Left forelimb (tissue), 1 donor: ENCODE measurements around the gene KIAA1217.
"Not testable (repeated sequence)": the region's sequence is repeated elsewhere in the genome, so short reads cannot be mapped to it uniquely, and the experiment has no call there.

Experiments
- DNase-seq: peaks from one replicate; pipeline ENCODE4 v3.0.0-alpha.2; 2018; ENCODE audit warnings: low spot score

Gene KIAA1217

DNA sequence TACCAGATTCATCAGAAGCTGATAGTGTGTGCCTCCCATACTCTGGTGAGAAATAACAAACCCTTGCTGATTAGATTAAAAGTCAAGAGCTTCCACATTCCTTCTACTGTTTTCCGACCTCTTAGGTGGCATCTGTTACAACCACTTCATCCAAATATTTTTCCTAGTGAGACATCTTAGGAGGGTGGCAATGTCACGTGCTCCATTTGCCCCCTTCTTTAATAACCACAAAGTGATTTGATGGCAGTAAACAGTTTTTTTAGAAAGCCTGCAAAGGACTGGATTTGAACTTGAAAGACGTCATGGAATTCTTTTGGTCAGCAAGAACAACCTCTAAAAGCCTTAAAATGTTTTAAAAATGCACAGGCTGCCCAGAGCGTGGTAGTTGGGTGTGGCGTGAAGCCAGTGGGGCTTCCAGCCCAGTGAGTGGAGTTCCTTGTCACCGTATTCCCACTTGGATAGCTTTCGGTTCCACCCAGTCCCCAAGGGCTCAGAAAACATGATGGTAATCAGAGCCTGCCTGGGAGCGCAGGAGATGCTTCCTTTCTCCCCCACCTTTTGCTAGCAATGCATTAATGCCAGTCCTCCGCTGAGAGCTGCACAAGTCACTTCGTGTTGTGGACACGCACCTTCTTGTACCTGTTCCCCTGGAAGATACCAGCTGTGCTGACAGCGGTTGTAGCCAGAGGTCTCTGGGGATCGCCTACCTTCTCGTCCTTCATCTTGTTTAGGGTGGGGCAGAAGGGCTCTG is 256.4 kb downstream of the KIAA1217 start:
- DNase-seq = no peak

DNA sequence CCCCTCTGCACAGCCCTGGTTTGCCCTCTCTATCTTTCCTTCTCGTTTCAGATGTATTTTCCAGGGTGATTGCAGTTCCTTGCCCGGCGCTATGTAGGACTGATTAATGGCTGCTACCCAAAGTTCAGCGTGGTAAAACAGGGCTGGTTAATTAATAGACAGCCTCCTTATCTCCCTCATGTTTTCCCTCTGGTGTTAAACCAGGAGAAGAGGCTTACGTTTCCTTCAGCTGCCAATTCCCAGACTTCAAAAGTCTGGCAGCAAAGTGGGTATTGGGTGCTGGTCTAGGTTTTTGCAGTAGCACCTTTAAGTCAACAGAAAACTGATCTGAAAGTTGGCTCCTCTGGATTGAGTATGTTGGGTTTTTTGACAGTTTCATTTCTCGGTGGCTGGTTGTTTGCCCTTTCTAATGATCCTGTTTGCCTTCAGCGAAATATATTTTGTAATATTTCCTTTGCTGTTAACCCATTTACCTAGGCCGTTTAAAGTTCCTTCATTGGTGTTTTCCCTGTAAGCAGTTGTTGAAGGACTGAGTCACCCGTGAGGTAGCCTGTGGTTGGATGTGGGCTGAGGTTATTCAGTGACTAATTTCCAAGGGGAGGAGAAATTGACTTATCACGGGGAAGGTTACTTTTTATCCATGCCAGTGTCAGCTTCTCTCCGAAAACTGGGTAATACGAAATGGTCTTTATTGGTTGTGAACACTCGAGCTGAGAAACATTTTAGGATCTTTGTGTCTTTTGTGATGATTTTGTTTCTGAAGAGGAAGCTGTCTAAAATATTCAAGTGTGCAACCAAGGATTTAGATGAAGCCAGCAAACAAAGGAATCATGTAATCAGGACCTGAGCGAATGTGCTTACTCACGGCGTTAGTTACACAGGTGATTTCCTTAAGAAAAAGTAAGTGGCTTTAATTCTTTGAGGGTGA is 257.2 kb downstream of the KIAA1217 start:
- DNase-seq = no peak

DNA sequence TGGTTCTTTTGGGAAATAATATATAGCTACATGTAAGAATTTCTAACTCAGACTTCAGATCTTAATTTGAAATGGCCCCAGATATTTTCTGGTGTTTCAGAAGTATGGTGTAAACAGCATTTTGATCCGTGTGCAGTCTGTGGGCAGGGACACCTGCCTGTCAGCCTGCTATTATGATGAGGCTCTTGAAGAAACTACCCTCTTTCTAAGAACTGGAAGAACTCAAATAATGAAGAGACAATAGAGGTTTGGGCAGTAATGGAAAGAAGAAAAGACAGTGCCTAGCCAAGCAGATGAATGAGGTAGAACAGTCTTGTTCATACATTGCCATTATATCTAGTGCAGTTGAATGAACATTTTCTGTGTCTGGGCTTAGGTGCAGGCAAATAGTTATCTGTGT is 258.2 kb downstream of the KIAA1217 start:
- no peak for DNase-seq

DNA sequence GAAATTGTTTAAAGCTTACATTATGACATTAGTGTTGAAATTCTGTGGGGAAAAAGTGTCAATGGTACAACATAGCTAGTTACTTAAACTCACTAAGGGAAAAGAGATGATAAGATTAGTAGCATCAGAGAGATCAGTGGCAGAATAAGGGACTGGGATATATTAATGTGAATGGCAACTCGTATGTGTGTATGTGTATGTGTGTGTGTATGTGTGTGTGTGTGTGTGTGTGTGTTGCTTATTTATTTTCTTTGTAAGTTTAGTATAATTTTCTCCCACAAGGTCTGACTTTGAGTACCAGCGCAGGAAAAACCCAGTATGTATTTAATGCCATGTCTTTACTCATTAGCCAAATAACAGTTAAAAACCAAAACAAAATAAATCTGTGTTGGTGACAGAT is 258.7 kb downstream of the KIAA1217 start:
- no peak for DNase-seq

DNA sequence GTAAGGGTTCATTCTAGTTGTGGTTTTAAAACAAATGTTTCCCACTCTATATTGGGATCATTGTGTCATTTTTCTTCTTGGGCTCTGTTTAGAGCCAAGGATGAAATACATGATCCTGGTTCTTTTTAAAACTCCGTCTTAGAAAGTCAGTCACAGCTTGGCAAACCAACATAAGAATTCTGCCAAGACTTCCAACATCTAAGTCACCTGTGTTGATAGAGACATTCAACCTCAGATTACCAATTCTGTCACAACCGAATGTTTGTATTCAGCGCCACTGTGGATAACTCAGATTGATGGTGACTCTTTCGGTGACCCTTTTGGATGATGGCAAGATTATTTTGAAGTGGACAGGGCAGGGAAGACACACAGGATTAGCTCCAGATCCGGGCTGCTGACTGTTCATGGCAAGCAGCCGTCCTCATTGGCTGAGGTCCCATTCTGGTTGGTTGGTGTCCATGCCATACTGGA is 259.4 kb downstream of the KIAA1217 start:
- no peak for DNase-seq

DNA sequence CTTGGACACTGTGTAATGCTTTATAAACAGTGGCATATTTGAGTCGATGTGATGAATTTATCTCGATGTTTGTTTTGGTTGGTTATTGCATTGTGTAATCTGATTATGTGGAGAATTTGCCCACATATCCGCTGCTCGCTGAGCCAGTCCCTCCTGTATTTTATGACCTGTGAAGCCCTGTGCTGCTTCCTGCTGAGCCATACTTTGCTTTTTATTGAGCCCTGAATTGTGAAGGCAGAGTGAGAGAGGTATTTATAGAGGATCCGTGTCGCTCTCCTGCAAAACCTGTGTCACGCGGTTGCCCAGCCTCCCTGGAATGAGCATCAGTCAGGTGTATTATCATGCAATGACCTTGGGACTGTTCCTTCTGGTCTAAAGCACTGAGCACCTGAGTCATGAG is 261.1 kb downstream of the KIAA1217 start:
- no peak for DNase-seq

DNA sequence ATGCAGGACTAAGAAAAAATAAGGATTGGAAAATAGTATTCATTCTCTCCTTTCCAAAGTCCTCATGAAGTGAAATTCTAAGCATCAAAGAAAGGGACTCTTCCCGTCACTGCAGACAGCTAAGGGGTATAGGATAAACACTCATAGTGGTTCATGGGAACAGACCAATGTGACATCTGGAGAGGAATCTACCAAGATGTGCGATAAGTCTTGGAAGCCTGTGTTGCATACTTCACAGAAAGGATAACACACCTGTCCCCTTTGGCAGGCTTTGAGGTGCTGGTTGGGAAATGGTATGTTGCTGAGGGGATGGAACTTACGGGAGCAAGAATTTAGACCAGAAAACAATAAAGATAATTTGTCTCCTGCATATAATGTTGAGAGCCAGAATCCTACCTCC is 266.7 kb downstream of the KIAA1217 start:
- DNase-seq = no peak

DNA sequence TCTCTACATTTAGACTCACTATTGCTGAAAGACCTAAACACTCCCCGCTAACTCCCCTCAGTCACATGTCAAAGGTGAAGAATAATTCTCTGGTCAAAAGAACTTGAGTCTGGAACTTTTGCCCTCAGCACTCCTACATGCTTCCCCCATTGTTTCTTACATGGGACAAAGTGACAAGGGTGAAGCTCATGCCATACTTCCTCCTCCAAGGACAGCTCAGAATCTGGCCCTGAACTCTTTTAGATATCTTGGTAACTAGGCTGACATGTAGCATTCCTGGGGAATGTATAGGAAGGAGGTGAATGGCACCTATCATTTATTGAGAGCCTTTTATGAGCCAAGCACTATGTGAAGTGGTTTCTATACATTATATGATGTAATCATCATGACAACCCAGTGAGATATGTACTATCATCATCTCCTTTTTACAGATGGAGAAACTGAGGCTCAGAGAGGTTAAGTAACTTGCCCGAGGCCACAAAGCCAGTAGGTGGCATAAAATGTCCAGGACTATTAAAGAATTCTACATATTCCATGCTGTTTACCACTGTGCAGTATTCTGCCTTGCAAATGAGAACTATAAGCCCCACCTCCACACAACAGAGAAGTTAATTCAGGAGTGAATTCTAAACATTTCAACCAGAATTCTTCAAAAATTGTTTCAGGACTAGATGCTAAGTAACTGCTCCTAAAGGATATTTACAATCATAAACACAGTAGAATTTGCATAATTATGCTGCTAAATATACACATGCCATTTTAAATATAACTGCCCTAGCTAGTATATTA is 268.2 kb downstream of the KIAA1217 start:
- DNase-seq = no peak

DNA sequence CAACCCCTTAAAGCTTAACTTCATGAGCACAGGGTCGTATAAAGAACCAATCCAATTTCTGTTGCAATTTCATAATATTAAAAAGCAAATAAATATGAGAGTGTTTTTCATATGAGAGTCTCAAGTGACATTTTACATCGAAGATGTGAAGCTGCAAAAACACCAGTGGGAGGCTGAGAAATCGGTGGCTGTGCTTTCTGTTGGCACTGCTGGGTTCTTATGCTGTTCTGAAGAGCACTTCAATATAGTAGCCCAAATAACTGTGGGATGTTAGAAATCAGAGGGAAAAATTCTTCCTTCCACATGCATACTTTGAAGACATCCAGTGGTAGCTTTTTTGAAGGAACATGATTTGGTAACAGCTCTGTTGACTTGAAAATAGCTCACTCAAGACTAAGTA is 269.0 kb downstream of the KIAA1217 start:
- no peak for DNase-seq

DNA sequence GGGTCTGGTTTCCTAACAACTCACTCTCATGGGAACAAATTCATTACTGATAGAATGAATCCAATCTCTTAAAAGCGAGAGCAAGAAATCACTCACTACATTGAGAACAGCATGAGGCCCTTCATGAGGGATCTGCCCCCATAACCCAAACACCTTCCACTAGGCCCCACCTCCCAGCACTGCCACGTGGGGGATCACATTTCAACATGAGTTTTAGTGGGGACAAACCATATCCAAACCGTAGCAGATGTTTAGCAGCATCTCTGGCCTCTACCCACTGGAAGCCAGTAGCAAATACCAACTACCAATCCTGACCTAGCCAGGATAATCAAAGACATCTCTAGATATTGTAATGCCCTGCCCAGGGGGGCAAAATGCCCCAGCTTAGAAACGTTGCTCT is 270.9 kb downstream of the KIAA1217 start:
- DNase-seq = no peak

DNA sequence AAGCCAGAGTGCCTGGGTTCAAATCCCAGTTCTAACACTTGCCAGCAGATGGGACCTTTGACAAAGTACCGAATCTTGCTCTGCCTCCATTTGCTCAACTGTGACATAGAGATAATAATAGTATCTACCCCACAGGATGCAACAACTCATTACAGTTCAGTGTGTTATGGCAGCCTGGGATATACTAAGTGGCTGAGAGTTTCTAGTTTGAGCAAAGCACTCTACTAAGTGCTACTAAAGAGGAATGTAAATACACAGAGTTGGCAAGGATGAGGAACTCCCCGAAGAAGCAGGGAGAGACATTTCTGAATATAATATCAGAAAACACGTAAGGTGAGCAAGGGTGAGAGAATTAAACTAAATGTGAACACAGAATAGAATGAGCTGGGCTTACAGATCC is 271.5 kb downstream of the KIAA1217 start:
- no peak for DNase-seq

DNA sequence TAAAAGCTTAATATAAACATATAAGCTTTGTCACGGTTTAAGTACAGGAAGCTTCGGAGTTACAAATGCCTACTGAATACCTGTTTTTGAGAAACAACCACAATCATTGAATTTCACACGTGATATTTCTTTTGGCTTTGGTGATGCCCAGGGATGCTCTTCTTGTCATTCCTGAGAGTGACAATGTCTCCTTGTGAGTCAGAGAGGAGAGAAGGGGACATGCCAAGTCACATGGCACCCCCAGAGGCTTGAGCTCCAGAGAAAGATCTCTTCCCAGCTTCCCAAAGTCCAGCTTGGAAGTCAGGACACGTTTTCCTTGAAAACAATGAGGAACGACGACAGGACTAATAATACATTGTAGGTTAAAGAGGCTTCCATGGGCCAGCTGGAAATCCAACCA is 272.3 kb downstream of the KIAA1217 start:
- DNase-seq = no peak

DNA sequence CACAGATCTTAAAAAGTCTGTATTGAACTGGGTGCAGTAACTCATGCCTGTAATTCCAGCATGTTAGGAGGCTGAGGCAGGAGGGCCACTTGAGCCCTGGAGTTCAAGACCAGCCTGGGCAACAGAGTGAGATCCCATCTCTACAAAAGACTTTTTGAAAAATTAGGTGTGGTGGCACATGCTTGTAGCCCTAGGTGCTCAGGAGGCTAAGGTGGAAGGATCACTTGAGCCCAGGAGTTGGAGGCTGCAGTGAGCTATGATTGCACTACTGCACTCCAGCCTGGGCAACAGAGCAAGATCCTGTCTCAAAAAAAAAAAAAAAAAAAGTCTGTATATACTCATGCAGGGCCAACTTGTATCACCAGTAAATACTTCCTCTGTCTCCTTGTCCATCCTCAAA is 273.8 kb downstream of the KIAA1217 start:
- not testable (repeated sequence) for DNase-seq

DNA sequence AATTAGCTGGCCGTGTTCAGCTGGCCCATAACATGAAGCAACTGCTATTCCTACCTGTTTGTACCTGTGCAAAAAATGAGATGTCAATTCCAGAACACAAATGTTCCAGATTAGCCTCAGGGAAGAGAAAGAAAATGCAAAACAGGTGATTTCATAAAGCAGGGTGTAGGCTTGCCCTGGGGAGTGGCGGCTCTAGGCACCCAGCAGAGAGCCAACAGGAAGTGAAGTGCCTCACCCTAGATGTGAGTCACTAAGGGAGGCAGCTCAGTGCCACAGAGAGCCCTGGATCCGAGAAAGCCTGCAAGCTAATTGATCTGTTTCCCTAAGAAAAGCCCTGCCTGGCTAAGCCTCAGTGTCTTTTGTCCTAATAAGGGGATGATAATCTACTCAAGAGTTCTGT is 274.8 kb downstream of the KIAA1217 start:
- no peak for DNase-seq

DNA sequence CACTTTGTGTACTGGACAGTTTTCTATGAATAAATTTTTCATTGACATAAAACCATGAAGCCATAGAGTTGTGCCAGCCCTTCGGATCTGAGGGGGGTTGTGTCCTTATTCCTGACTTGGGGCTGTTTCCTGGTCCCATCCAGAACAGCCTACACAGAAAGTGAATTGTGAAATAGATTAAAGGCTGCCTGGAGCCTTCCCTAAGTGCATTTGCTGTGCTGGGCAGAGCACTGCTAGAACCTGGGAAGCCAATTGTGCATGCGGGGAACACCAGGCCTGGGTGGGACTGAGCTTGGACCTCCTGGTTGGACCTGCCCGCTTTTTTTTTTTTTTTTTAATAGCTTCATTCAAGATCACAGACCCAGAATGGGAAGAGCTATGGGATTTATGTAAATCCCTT is 275.8 kb downstream of the KIAA1217 start:
- no peak for DNase-seq

DNA sequence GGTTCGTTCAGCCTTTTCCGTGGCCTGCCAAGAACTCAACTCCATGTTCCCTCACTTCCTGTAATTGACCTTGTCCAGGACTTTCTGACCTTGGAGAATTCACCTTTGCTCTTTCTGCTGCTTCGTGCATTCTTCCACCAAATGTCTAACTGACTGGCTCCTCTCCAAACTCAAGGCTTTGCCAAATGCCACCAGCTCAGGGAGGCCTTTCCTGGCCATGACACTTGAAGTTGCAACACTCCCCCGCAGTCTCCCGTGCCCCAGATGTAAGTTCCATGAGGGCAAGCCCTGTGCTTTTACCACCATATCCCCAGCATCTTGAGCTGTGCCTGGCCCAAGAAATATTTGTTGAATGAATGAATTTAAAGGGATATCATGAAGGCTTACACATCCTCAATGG is 276.4 kb downstream of the KIAA1217 start:
- no peak for DNase-seq

DNA sequence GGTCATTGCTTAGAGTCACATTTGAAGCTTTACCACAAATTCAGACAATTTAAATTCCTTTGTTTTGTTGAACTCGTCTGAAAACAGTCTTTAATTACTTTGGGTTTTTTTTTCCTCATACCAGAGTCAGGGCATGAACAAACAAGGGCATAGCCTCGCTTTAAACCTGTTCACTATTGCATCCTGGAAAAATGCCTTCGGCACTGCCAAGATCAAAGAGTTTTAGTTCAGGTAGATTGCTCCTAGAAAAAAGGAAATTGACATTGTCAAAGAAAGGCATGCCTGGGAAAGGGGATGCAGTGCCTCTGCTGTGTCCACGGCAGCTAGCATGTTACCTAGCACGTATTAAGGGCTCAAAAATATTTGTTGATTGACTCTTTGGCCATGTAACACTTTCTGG is 279.7 kb downstream of the KIAA1217 start:
- DNase-seq = no peak

DNA sequence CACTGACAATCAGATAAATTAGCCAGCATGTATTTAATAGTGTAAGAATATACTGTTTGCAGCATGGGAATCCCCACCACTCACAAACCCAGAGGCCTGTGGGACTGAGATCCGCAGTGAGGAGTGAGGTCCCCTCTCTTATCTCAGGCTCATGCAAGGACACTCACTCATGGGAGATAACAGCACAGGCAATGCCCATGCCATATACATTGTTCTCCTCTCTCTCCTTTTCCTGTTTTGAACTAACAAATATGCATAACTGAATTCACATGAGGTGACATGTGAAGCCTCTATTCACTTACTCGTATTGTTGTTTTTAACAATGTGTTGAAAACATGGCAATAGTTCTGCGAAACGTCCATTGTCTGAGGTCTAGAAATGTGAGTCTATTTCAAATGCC is 284.2 kb downstream of the KIAA1217 start:
- no peak for DNase-seq

DNA sequence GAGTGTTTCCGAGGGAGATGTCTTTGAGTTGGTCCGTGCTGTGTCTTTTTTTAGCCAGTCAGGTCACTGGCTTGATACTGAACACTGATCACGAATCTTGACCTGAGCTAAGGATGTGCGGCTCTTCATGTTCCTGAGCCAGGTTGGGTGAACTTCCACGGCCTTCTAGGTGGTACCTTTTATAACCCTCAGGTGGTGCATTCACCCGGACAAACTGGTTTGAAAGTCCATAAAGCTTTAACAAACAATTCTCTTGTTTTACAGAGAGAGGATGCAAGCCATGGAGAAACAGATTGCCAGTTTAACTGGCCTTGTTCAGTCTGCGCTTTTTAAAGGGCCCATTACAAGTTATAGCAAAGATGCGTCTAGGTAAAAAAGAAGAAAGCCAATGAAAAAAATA is 285.3 kb downstream of the KIAA1217 start:
- no peak for DNase-seq

DNA sequence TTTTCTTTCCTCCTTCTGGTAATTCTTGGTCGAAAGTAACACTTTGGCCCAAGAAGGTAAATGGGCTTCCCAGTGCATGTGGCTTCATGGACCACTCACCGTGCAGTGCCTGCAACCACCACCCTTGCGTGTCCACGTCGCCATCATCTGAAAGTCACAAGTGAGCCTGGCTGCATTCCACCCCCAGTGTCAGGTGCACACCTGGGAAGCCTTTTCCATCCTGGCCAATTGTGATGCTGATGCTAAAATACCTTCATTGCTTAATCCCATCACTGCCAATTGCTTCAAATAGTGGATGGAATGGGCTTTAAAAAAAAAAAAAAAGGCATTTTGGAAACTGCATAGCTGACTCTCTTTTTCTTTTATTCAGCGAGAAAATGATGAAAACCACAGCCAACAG is 285.8 kb downstream of the KIAA1217 start:
- DNase-seq = no peak

DNA sequence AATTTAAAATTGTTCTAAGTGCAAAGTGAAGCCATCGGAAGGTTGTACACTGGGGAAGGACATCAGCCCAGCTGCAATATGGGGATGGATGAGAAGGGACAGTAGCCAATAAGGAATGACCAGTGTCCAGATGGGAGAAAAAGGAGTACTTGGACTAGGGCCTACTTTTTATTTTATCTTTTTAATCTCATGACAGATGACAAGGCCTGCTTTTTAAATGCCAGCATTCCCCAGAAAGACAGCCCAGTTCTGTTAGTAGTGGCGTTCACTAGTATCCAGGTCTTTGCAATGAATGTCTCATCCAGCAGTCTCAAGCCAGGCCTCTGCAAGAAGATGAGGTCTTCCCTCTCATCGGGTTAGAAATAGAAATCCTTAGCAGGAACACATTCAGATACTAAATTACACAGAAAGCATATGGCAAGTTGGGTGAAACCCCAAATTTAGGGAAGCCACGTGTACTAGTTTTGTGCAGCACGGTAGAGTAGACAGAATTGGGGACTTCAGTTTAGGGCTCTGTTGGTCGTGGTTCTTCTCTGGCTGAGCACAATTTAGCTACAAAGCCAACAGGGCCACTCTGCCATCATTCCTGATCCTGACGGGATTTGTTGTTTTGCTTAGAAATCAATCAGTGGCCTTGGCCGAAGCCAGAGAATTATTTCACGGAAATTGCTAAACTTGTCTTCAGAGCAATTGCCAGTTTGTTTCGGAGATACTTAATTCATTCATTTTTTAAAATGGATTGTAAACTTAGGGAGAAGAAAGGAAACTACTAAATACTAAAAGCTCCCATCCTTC is 286.9 kb downstream of the KIAA1217 start:
- DNase-seq = no peak

DNA sequence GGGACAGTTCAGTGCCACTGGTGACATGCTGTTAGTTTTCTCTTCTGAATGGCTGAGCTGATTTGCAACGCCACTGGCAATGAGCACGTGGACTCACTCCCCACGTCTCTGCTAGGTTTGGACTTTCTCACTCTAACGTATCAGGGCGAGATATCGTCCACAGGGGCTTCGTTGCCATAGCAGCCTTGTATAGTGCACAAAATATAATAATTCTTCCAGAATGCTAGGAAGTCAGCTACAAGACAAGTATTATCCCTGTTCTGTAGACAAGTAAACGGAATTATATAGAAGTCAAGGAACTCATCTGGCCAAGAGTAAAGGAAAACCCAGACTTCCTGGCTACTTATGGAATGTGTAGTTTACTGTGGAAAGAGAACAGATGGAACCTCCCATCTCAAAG is 288.0 kb downstream of the KIAA1217 start:
- DNase-seq = no peak
